ENCODE results near the gene PHLDA1. TPM values are rescaled to one million over a fixed set of nuclear protein-coding genes. Genes with fewer than 3 reads are reported as not detected.

The PHLDA1 gene
- total and polyA plus RNA-seq, 4 donors, result 2.8 to 11.5 (median 5.7) TPM

- TF ChIP-seq ATF3 (IDR thresholded peaks at IDR 0.05), result no peak
- TF ChIP-seq HNF4G (IDR thresholded peaks at IDR 0.05), result no peak
These were observed 35.9 kb downstream of the PHLDA1 start (continued) for GRCh38 chr12:75995691-75996090.

GRCh38 chr12:75994069-75994740 is 37.4 kb downstream of the PHLDA1 start:
- no peak for DNase-seq (ENCODE audit: low spot score)

GRCh38 chr12:75991753-75992152 is 39.8 kb downstream of the PHLDA1 start:
- H3K36me3 ChIP-seq (ENCODE audit: control insufficient read depth in 4 of 4, insufficient read depth in 3 of 4, low read depth in 1 of 4, low read length in 3 of 4), result no peaks in the 10 kb centered on the region
- H3K9ac ChIP-seq (ENCODE audit: low read depth in 1 of 2, low read length in 2 of 2), result no peak overlapping the region
- H3K9me3 ChIP-seq (ENCODE audit: control insufficient read depth in 4 of 4, low read length in 3 of 4), result no peaks in the 10 kb centered on the region
- DNase-seq (ENCODE audit: low spot score), result no peak
- no peak for TF ChIP-seq NR2F2 (IDR thresholded peaks at IDR 0.05)
- TF ChIP-seq FOXA2 (IDR thresholded peaks at IDR 0.05), result no peak
- no peak for TF ChIP-seq ATF3 (IDR thresholded peaks at IDR 0.05)
- no peak for TF ChIP-seq JUND (IDR thresholded peaks at IDR 0.05)
- TF ChIP-seq HNF4G (IDR thresholded peaks at IDR 0.05), result no peak
- no peak for TF ChIP-seq SP1 (IDR thresholded peaks at IDR 0.05)
- no peak for TF ChIP-seq RXRA (IDR thresholded peaks at IDR 0.05)
- TF ChIP-seq EGR1 (IDR thresholded peaks at IDR 0.05; ENCODE audit: low read depth in 2 of 2), result no peak
- TF ChIP-seq TAF1 (conservative IDR thresholded peaks at IDR 0.05), result no peak
- no peak for TF ChIP-seq MAX (IDR thresholded peaks at IDR 0.05)
- no peak for TF ChIP-seq CTCF (IDR thresholded peaks at IDR 0.05; ENCODE audit: low read depth, low read length, missing input control)
- TF ChIP-seq RAD21 (IDR thresholded peaks at IDR 0.05), result no peak
- H3K4me1 ChIP-seq (ENCODE audit: control insufficient read depth in 4 of 4, insufficient read depth in 4 of 4, low read length in 3 of 4), result peaks cover 0 to 9% (median 3%) of the 10 kb centered on the region in 4 donors
- no peak overlapping the region for H3K27ac ChIP-seq (ENCODE audit: low read depth in 1 of 2, low read length in 2 of 2)
- H3K4me3 ChIP-seq (ENCODE audit: low read depth in 1 of 3, low read length in 3 of 3), result no peak overlapping the region
- H3K27me3 ChIP-seq (ENCODE audit: control insufficient read depth in 4 of 4, insufficient read depth in 4 of 4, low read length in 3 of 4), result no peaks in the 10 kb centered on the region
- 73% methylated on average over 5 of the region's 5 CpGs for WGBS

More at GRCh38 chr12:75994069-75994740, 37.4 kb downstream of the PHLDA1 start:
- H3K9me3 ChIP-seq (ENCODE audit: control insufficient read depth in 4 of 4, low read length in 3 of 4), result no peaks in the 10 kb centered on the region
- 76% methylated on average over 4 of the region's 4 CpGs for WGBS
- peaks cover 0 to 9% (median 3%) of the 10 kb centered on the region in 4 donors for H3K4me1 ChIP-seq (ENCODE audit: control insufficient read depth in 4 of 4, insufficient read depth in 4 of 4, low read length in 3 of 4)
- no peak for TF ChIP-seq MAX (IDR thresholded peaks at IDR 0.05)
- TF ChIP-seq HNF4A (conservative IDR thresholded peaks at IDR 0.05), result no peak
- TF ChIP-seq FOXA1 (IDR thresholded peaks at IDR 0.05), result no peak
- no peak for TF ChIP-seq NR2F2 (IDR thresholded peaks at IDR 0.05)
- no peak for TF ChIP-seq YY1 (IDR thresholded peaks at IDR 0.05)
- no peak for TF ChIP-seq HNF4G (IDR thresholded peaks at IDR 0.05)
- no peak for TF ChIP-seq RXRA (IDR thresholded peaks at IDR 0.05)
- TF ChIP-seq ATF3 (IDR thresholded peaks at IDR 0.05), result no peak
- TF ChIP-seq RAD21 (IDR thresholded peaks at IDR 0.05), result no peak
- no peak for TF ChIP-seq CTCF (IDR thresholded peaks at IDR 0.05; ENCODE audit: low read depth, low read length, missing input control)
- TF ChIP-seq TAF1 (conservative IDR thresholded peaks at IDR 0.05), result no peak
- H3K4me3 ChIP-seq (ENCODE audit: low read depth in 1 of 3, low read length in 3 of 3), result no peak overlapping the region
- no peaks in the 10 kb centered on the region for H3K36me3 ChIP-seq (ENCODE audit: control insufficient read depth in 4 of 4, insufficient read depth in 3 of 4, low read depth in 1 of 4, low read length in 3 of 4)
- H3K27ac ChIP-seq (ENCODE audit: low read depth in 1 of 2, low read length in 2 of 2), result no peak overlapping the region
- no peaks in the 10 kb centered on the region for H3K27me3 ChIP-seq (ENCODE audit: control insufficient read depth in 4 of 4, insufficient read depth in 4 of 4, low read length in 3 of 4)
- H3K9ac ChIP-seq (ENCODE audit: low read depth in 1 of 2, low read length in 2 of 2), result no peak overlapping the region

All from liver (tissue), 9 donors.